ENCODE results near the gene SEC14L1. TPM values are rescaled to one million over a fixed set of nuclear protein-coding genes. Genes with fewer than 3 reads are reported as not detected.

SEC14L1 gene
- total RNA-seq, 1 experiment from 2014 or later: 27.0 TPM

- DNase-seq (ENCODE audit: low read depth): no peak
Observed at GRCh38 chr17:77115947-77116346, 24.8 kb upstream of the SEC14L1 start.

- DNase-seq (ENCODE audit: low read depth): no peak
Observed at GRCh38 chr17:77116371-77116860, 24.4 kb upstream of the SEC14L1 start.

- no peak for DNase-seq (ENCODE audit: low read depth)
Observed at GRCh38 chr17:77117415-77117814, 23.4 kb upstream of the SEC14L1 start.

GRCh38 chr17:77118251-77118928 lies 22.4 kb upstream of the SEC14L1 start:
- no peak for DNase-seq (ENCODE audit: low read depth)

- DNase-seq (ENCODE audit: low read depth): no peak
Observed at GRCh38 chr17:77119668-77120301, 21.0 kb upstream of the SEC14L1 start.

- DNase-seq (ENCODE audit: low read depth): peak; percentile 49
Observed at GRCh38 chr17:77120868-77121267, 19.9 kb upstream of the SEC14L1 start.

- DNase-seq (ENCODE audit: low read depth): peak; percentile 78
Observed at GRCh38 chr17:77124192-77124889, 16.4 kb upstream of the SEC14L1 start.

- DNase-seq (ENCODE audit: low read depth): peak; percentile 93
Observed at GRCh38 chr17:77125432-77125901, 15.3 kb upstream of the SEC14L1 start.

- no peak for DNase-seq (ENCODE audit: low read depth)
Observed at GRCh38 chr17:77126519-77126918, 14.2 kb upstream of the SEC14L1 start.

GRCh38 chr17:77127735-77128361 lies 12.9 kb upstream of the SEC14L1 start:
- no peak for DNase-seq (ENCODE audit: low read depth)

- DNase-seq (ENCODE audit: low read depth): no peak
Observed at GRCh38 chr17:77128896-77129567, 11.7 kb upstream of the SEC14L1 start.

GRCh38 chr17:77129568-77130301 lies 11.0 kb upstream of the SEC14L1 start:
- peak; percentile 65 for DNase-seq (ENCODE audit: low read depth)

GRCh38 chr17:77130525-77130924 lies 10.2 kb upstream of the SEC14L1 start:
- DNase-seq (ENCODE audit: low read depth): no peak

GRCh38 chr17:77131904-77132303 lies 8.9 kb upstream of the SEC14L1 start:
- no peak for DNase-seq (ENCODE audit: low read depth)

GRCh38 chr17:77132411-77133086 lies 8.2 kb upstream of the SEC14L1 start:
- no peak for DNase-seq (ENCODE audit: low read depth)

GRCh38 chr17:77133087-77133638 lies 7.6 kb upstream of the SEC14L1 start:
- no peak for DNase-seq (ENCODE audit: low read depth)

GRCh38 chr17:77136420-77136767 lies 4.4 kb upstream of the SEC14L1 start:
- DNase-seq (ENCODE audit: low read depth): no peak

- DNase-seq (ENCODE audit: low read depth): no peak
Observed at GRCh38 chr17:77137111-77137510, 3.7 kb upstream of the SEC14L1 start.

- DNase-seq (ENCODE audit: low read depth): peak; percentile 57
Observed at GRCh38 chr17:77137886-77138285, 2.9 kb upstream of the SEC14L1 start.

All from LHCN-M2 (cell line).